DND-41 (cell line): Measurements from ENCODE around the gene RCAN2.

Source experiments
- CTCF ChIP-seq: IDR thresholded peaks from 2 replicates; pipeline ENCODE4 v1.5.1; 2012; ENCODE audit warnings: borderline replicate concordance, low read length, moderate library complexity, mild to moderate bottlenecking; ENCODE audit not compliant: poor library complexity, severe bottlenecking; ENCODE audit errors: extremely low read depth
- EZH2 ChIP-seq: IDR thresholded peaks from 3 replicates; pipeline ENCODE4 v1.6.1; 2012; ENCODE audit warnings: borderline replicate concordance, low read depth, mild to moderate bottlenecking, moderate library complexity, low read length, inconsistent platforms; ENCODE audit not compliant: severe bottlenecking

GRCh38 chr6:46287681-46288080, 203.6 kb downstream of the RCAN2 start:
- no peak for TF ChIP-seq CTCF
- TF ChIP-seq EZH2, result no peak
